Loucy (cell line): ENCODE results near the gene C9orf78.

Source experiments
- CTCF ChIP-seq: fragments of 200-600 bp; sonication (generic); conservative IDR thresholded peaks from 2 replicates; pipeline ENCODE4 v1.5.1; 2014; ENCODE audit warnings: mild to moderate bottlenecking, antibody characterized with exemption, low read length
- EZH2phosphoT487 ChIP-seq: fragments of 200-600 bp; IDR thresholded peaks from 2 replicates; pipeline ENCODE4 v1.6.1; 2018; ENCODE audit warnings: antibody characterized with exemption, mild to moderate bottlenecking, moderate library complexity, borderline replicate concordance

- TF ChIP-seq CTCF (no peak), EZH2phosphoT487 (no peak)
These were observed 32.0 kb downstream of the C9orf78 start, which contains the start of gene TOR1B for GRCh38 chr9:129802833-129803675.
